Vagina (tissue), 2 donors: ENCODE data around the gene NT5DC2. TPM values are rescaled to one million over a fixed set of nuclear protein-coding genes. Genes with fewer than 3 reads are reported as not detected.

Experiments
- DNase-seq, 2 donors: peaks; one replicate each; pipeline ENCODE4 v3.0.0-alpha.2; 2017; ENCODE audit errors: extremely low spot score in 2 of 2
- H3K27ac ChIP-seq: fragments of 200-600 bp; sonication (generic); one replicate; pipeline ENCODE4 v1.5.1; 2019
- H3K27me3 ChIP-seq: fragments of 200-600 bp; sonication (generic); one replicate; pipeline ENCODE4 v1.5.1; 2019
- H3K36me3 ChIP-seq, 2 donors: fragments of 200-600 bp; sonication (generic); one replicate each; pipeline ENCODE4 v1.5.1; 2017 to 2019
- H3K4me1 ChIP-seq: fragments of 200-600 bp; sonication (generic); one replicate; pipeline ENCODE4 v1.5.1; 2019
- H3K4me3 ChIP-seq, 2 donors: fragments of 200-600 bp; sonication (generic); 1 replicate in 1 of 2; 2 replicates in 1 of 2; pipeline ENCODE4 v1.5.1; 2016 to 2019
- H3K9me3 ChIP-seq: fragments of 200-600 bp; sonication (generic); one replicate; pipeline ENCODE4 v1.5.1; 2019
- CTCF ChIP-seq, 3 experiments: fragments of 450-650 bp in 2 of 3; fragments of 200-600 bp in 1 of 3; sonication (generic) in 1 of 3; IDR thresholded peaks; one replicate each; pipeline ENCODE4 v1.5.1; 2017 to 2019; ENCODE audit warnings: antibody characterized with exemption in 3 of 3, mild to moderate bottlenecking in 2 of 3, moderate library complexity in 2 of 3
- POLR2A ChIP-seq, 2 donors: fragments of 450-650 bp; IDR thresholded peaks; one replicate each; pipeline ENCODE4 v1.6.1; 2017; ENCODE audit warnings: antibody characterized with exemption in 2 of 2, mild to moderate bottlenecking in 2 of 2, moderate library complexity in 2 of 2
- POLR2AphosphoS5 ChIP-seq, 2 donors: sonication (generic); formaldehyde crosslinking; IDR thresholded peaks; one replicate each; pipeline ENCODE4 v1.9.0; 2017; ENCODE audit warnings: antibody characterized with exemption in 2 of 2, mild to moderate bottlenecking in 2 of 2, low read depth in 1 of 2; ENCODE audit not compliant: insufficient read depth in 1 of 2
- intact Hi-C: fragments of 100-400 bp; cut with DNase I; formaldehyde crosslinking; loops from one replicate; pipeline ENCODE4 v1.15.1; 2023
- total RNA-seq: library from RNA; depleted of rRNA; stranded (reverse); fragments of >200 nt; gene quantifications from one replicate; pipeline ENCODE4 v1.2.3, GENCODE V29; 2016

NT5DC2 gene
- total RNA-seq, 1 donor from 2014 or later = 63.3 TPM

DNA sequence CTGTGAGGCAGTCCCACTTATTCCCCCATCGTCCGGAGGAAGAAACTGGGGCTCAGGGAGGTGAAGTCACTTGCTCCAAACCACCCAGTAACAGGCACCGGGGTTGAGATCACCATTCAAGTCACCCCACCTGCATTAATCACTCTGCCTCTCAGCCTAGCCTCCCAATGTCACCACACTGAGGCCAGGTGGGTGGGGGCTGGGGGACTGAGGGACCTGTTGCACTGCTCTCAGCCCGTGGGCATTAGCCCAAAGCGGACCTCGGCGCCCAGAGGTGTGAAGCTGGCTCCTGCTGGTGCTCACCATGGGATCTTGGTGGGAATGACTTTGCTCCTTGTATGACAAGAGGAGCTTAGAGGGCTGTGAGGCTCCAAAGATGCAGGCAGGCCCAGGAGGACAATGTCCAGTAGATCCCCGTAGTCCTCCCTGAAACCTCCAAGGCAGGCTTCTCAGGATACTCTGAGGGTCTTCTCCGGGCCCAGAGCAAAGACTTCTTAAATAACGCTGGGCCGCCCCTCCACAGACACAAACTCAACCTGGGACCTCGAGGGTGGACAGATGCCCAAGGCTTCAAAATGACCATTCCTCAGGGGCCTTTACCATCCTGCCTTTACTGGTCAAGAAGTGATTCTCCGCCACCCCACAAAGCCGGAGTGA, 1.7 kb downstream of the NT5DC2 start:
- no peak for DNase-seq
- TF ChIP-seq POLR2AphosphoS5 (IDR thresholded peaks at IDR 0.05; ENCODE audit: insufficient read depth in 1 of 2, low read depth in 1 of 2) (no peak), POLR2A (IDR thresholded peaks at IDR 0.05) (no peak), CTCF (IDR thresholded peaks at IDR 0.05) (no peak)
- peak overlapping the region; percentile 59 for H3K27ac ChIP-seq
- no peaks in the 10 kb centered on the region for H3K9me3 ChIP-seq
- H3K27me3 ChIP-seq = no peaks in the 10 kb centered on the region
- peak overlapping the region in 1 of 2 donors; percentile 64 for H3K4me3 ChIP-seq
- intact Hi-C loops = loop anchor here (5.0 to 10.0 kb wide), 2 partner anchors 57 to 155 kb away; partner anchors contain the start of genes GNL3 and PBRM1
- peaks cover 0 to 5% of the 10 kb centered on the region in 2 donors for H3K36me3 ChIP-seq
- H3K4me1 ChIP-seq = peaks cover 67% of the 10 kb centered on the region

GRCh38 chr3:52530918-52531826, 2.5 kb downstream of the NT5DC2 start:
- Histone ChIP-seq H3K27ac (peak overlapping the region; percentile 59), H3K9me3 (no peaks in the 10 kb centered on the region), H3K36me3 (peaks cover 0 to 5% of the 10 kb centered on the region in 2 donors), H3K27me3 (no peaks in the 10 kb centered on the region), H3K4me1 (peaks cover 72% of the 10 kb centered on the region), H3K4me3 (no peak overlapping the region)
- TF ChIP-seq CTCF (IDR thresholded peaks at IDR 0.05) (no peak), POLR2AphosphoS5 (IDR thresholded peaks at IDR 0.05; ENCODE audit: insufficient read depth in 1 of 2, low read depth in 1 of 2) (no peak), POLR2A (IDR thresholded peaks at IDR 0.05) (no peak)
- no peak for DNase-seq
- intact Hi-C loops = loop anchor here (5.0 to 10.0 kb wide), 2 partner anchors 56 to 156 kb away; partner anchors contain the start of genes GNL3 and PBRM1

DNA sequence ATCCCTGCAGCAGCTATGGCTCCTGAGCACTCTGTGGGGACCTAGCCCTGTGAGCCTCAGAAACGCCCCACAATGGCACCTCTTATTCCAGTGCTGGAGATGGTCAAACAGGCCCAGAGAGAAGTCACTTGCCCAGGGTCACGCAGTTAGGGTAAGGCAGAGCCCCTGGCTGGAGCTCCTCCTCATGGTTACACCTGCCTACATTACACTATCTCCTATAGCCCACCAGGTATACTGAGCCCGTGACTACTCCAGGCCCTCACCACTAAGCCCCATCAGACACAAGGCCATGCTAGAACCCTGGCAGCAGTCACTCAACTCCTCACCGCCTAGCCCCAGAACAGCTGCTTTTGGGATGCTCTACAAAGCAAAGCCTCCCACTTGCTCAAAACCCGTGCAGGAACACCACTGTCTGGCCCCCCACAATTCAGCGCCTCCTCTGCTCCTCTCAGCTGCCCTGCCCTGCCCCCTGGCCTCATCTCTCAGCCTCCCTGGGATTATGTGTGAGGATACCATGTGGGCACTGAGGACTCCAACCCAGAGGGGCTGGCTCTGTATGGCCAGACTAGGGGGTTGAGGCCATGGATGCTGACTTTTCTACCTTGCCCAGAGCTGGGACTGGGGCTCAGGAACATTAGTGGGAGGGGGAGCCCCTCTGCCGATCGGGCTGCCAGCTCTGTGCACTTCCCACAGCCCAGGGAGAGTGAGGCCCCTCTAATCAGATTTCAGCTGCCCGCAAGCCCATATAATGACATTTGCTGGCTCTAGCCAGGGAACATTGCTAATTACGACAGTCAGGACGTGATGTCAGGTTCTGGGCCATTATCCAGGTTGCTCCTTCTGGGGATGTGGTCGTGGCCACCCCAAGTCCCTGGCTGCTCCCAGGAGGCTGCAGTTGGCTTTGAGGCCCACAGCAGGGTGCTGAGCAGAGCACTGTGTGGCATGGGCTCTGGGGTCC, 4.0 kb downstream of the NT5DC2 start:
- Histone ChIP-seq H3K4me3 (peak overlapping the region in 1 of 2 donors; percentile 4), H3K9me3 (no peaks in the 10 kb centered on the region), H3K4me1 (peaks cover 73% of the 10 kb centered on the region), H3K27me3 (no peaks in the 10 kb centered on the region), H3K27ac (peak overlapping the region; percentile 11), H3K36me3 (peaks cover 0 to 6% of the 10 kb centered on the region in 2 donors)
- no peak for DNase-seq
- peak; percentile 24 to 51 for TF ChIP-seq POLR2AphosphoS5 (IDR thresholded peaks at IDR 0.05; ENCODE audit: insufficient read depth in 1 of 2, low read depth in 1 of 2)
- no peak for TF ChIP-seq POLR2A (IDR thresholded peaks at IDR 0.05)
- intact Hi-C loops = loop anchor here (5.0 to 10.0 kb wide), 3 partner anchors 55 to 158 kb away; partner anchors contain the start of genes GNL3 and PBRM1

GRCh38 chr3:52528586-52529375, 4.9 kb downstream of the NT5DC2 start:
- Histone ChIP-seq H3K36me3 (peaks cover 0 to 10% of the 10 kb centered on the region in 2 donors), H3K4me1 (peaks cover 70% of the 10 kb centered on the region), H3K4me3 (no peak overlapping the region), H3K27ac (peak overlapping the region; percentile 11), H3K9me3 (no peaks in the 10 kb centered on the region), H3K27me3 (no peaks in the 10 kb centered on the region)
- intact Hi-C loops = loop anchor here (10.0 kb wide), 1 partner anchor 104 kb away; no protein-coding TSS in a partner anchor
- DNase-seq = no peak
- TF ChIP-seq POLR2A (IDR thresholded peaks at IDR 0.05) (no peak), POLR2AphosphoS5 (IDR thresholded peaks at IDR 0.05; ENCODE audit: insufficient read depth in 1 of 2, low read depth in 1 of 2) (no peak), CTCF (IDR thresholded peaks at IDR 0.05) (no peak)
